H9 (cell line): ENCODE data around the gene PLD3. TPM values are rescaled to one million over a fixed set of nuclear protein-coding genes. Genes with fewer than 3 reads are reported as not detected.

Experiments
- DNase-seq: peaks from one replicate; pipeline ENCODE4 v3.0.0-alpha.2; 2017
- H2AFZ ChIP-seq: one replicate; pipeline ENCODE4 v1.6.1; 2013; ENCODE audit warnings: mild to moderate bottlenecking, low read length, control low read depth, moderate library complexity
- H2AK5ac ChIP-seq: 2 replicates; pipeline ENCODE4 v1.6.1; 2013; ENCODE audit warnings: low read length, control low read depth, mixed read lengths; ENCODE audit not compliant: insufficient read length
- H2BK120ac ChIP-seq: one replicate; pipeline ENCODE4 v1.6.1; 2013; ENCODE audit warnings: low read depth, mild to moderate bottlenecking, low read length, control low read depth, inconsistent platforms; ENCODE audit not compliant: poor library complexity, severe bottlenecking
- H2BK12ac ChIP-seq: 2 replicates; pipeline ENCODE4 v1.6.1; 2013; ENCODE audit warnings: low read length, control low read depth, mixed read lengths, low read depth; ENCODE audit not compliant: insufficient read length
- H2BK15ac ChIP-seq: 2 replicates; pipeline ENCODE4 v1.6.1; 2013; ENCODE audit warnings: low read depth, low read length, control low read depth
- H2BK20ac ChIP-seq: one replicate; pipeline ENCODE4 v1.6.1; 2013; ENCODE audit warnings: low read depth, mild to moderate bottlenecking, low read length, control low read depth, inconsistent platforms; ENCODE audit not compliant: poor library complexity, severe bottlenecking
- H2BK5ac ChIP-seq: 2 replicates; pipeline ENCODE4 v1.6.1; 2013; ENCODE audit warnings: low read length, control low read depth, mixed read lengths; ENCODE audit not compliant: insufficient read length
- H3K14ac ChIP-seq: 2 replicates; pipeline ENCODE4 v1.6.1; 2013; ENCODE audit warnings: low read length, control low read depth; ENCODE audit not compliant: insufficient read depth
- H3K18ac ChIP-seq: 2 replicates; pipeline ENCODE4 v1.6.1; 2013; ENCODE audit warnings: low read depth, mild to moderate bottlenecking, mixed read lengths, low read length, control low read depth; ENCODE audit not compliant: insufficient read length
- H3K23ac ChIP-seq: 2 replicates; pipeline ENCODE4 v1.6.1; 2013; ENCODE audit warnings: low read length, control low read depth, mixed read lengths, low read depth; ENCODE audit not compliant: insufficient read length
- H3K23me2 ChIP-seq: 2 replicates; pipeline ENCODE4 v1.6.1; 2013; ENCODE audit warnings: low read depth, mild to moderate bottlenecking, mixed read lengths, low read length, control low read depth; ENCODE audit not compliant: insufficient read length, poor library complexity, severe bottlenecking
- H3K27ac ChIP-seq: 2 replicates; pipeline ENCODE4 v1.5.1; 2013; ENCODE audit warnings: low read length, control low read depth, mixed read lengths, low read depth; ENCODE audit not compliant: insufficient read length
- H3K27me3 ChIP-seq: 2 replicates; pipeline ENCODE4 v1.6.1; 2013; ENCODE audit warnings: low read length, control low read depth, inconsistent platforms; ENCODE audit not compliant: insufficient read depth
- H3K4ac ChIP-seq: 2 replicates; pipeline ENCODE4 v1.6.1; 2013; ENCODE audit warnings: low read depth, mild to moderate bottlenecking, control low read depth, inconsistent platforms, low read length, moderate library complexity
- H3K4me1 ChIP-seq: 2 replicates; pipeline ENCODE4 v1.6.1; 2013; ENCODE audit warnings: low read length, control low read depth, inconsistent platforms; ENCODE audit not compliant: insufficient read depth
- H3K4me2 ChIP-seq: 2 replicates; pipeline ENCODE4 v1.6.1; 2013; ENCODE audit warnings: low read length, control low read depth, mixed read lengths; ENCODE audit not compliant: insufficient read length, insufficient read depth
- H3K56ac ChIP-seq: 2 replicates; pipeline ENCODE4 v1.6.1; 2013; ENCODE audit warnings: low read depth, mild to moderate bottlenecking, mixed read lengths, low read length, control low read depth; ENCODE audit not compliant: insufficient read length
- H3K79me1 ChIP-seq: 2 replicates; pipeline ENCODE4 v1.6.1; 2013; ENCODE audit warnings: low read depth, mild to moderate bottlenecking, moderate library complexity, low read length, control low read depth, inconsistent platforms; ENCODE audit not compliant: insufficient read depth, poor library complexity, severe bottlenecking
- H3K79me2 ChIP-seq: 2 replicates; pipeline ENCODE4 v1.6.1; 2013; ENCODE audit warnings: low read length, control low read depth, inconsistent platforms; ENCODE audit not compliant: insufficient read depth
- H3K9ac ChIP-seq: 2 replicates; pipeline ENCODE4 v1.6.1; 2013; ENCODE audit warnings: low read length, control low read depth, mixed read lengths; ENCODE audit not compliant: insufficient read length; ENCODE audit errors: extremely low read depth
- H3K9me3 ChIP-seq: one replicate; pipeline ENCODE4 v1.6.1; 2013; ENCODE audit warnings: low read depth, low read length, inconsistent platforms; ENCODE audit not compliant: control insufficient read depth
- H3T11ph ChIP-seq: one replicate; pipeline ENCODE4 v1.6.1; 2013; ENCODE audit warnings: mild to moderate bottlenecking, low read length, control low read depth, inconsistent platforms
- H4K20me1 ChIP-seq: one replicate; pipeline ENCODE4 v1.6.1; 2013; ENCODE audit not compliant: control insufficient read depth, insufficient read length, insufficient read depth
- H4K5ac ChIP-seq: 2 replicates; pipeline ENCODE4 v1.6.1; 2013; ENCODE audit warnings: low read depth, mild to moderate bottlenecking, mixed read lengths, low read length, control low read depth; ENCODE audit not compliant: insufficient read length
- H4K8ac ChIP-seq: replicated peaks from 2 replicates; pipeline ENCODE4 v1.6.1; 2013; ENCODE audit warnings: low read length, control low read depth, mixed read lengths, low read depth; ENCODE audit not compliant: insufficient read length
- H4K91ac ChIP-seq: 2 replicates; pipeline ENCODE4 v1.6.1; 2013; ENCODE audit warnings: low read depth, mild to moderate bottlenecking, moderate library complexity, mixed read lengths, low read length, control low read depth; ENCODE audit not compliant: insufficient read length
- H3K27ac Mint-ChIP-seq, 3 experiments: 2 replicates in 2 of 3; 3 replicates in 1 of 3; pipeline ENCODE4 v1.8.0; 2020 to 2021; ENCODE audit warnings: mixed read lengths in 3 of 3, mild to moderate bottlenecking in 1 of 3, moderate library complexity in 1 of 3
- H3K27me3 Mint-ChIP-seq: 2 replicates; pipeline ENCODE4 v1.8.0; 2021; ENCODE audit warnings: low read depth, mild to moderate bottlenecking, moderate library complexity, mixed read lengths
- H3K36me3 Mint-ChIP-seq, 3 experiments: 2 replicates in 2 of 3; 3 replicates in 1 of 3; pipeline ENCODE4 v1.8.0; 2020 to 2021; ENCODE audit warnings: low read depth in 3 of 3, mixed read lengths in 3 of 3; ENCODE audit not compliant: insufficient read depth in 1 of 3
- H3K4me1 Mint-ChIP-seq, 2 experiments: 2 replicates each; pipeline ENCODE4 v1.8.0; 2020; ENCODE audit warnings: mixed read lengths in 2 of 2
- H3K4me3 Mint-ChIP-seq, 2 experiments: 2 replicates in 1 of 2; 3 replicates in 1 of 2; pipeline ENCODE4 v1.8.0; 2020 to 2021; ENCODE audit warnings: mild to moderate bottlenecking in 2 of 2, mixed read lengths in 2 of 2, moderate library complexity in 1 of 2
- H3K9me3 Mint-ChIP-seq, 2 experiments: 2 replicates in 1 of 2; 3 replicates in 1 of 2; pipeline ENCODE4 v1.8.0; 2020; ENCODE audit warnings: mild to moderate bottlenecking in 2 of 2, mixed read lengths in 2 of 2, moderate library complexity in 1 of 2
- WGBS: extraction: QIAGEN DNeasy Blood & Tissue Kit; methylation state at CpG from one replicate; pipeline ENCODE4 v1.1.7; 2013; ENCODE audit warnings: missing lambda C conversion rate, low lambda C conversion rate, mixed read lengths; ENCODE audit not compliant: insufficient read length; ENCODE audit errors: extremely low coverage; 5-methylcytosine and 5-hydroxymethylcytosine counted together
- total RNA-seq: library from RNA; stranded (reverse); gene quantifications from 2 replicates; pipeline ENCODE4 v1.2.1, GENCODE V29; 2021
- TF ChIP-seq, protein P1 (sequence below): fragments of 200-600 bp; sonication (generic); conservative IDR thresholded peaks from 3 replicates; pipeline ENCODE4 v1.8.0; 2021; ENCODE audit warnings: antibody characterized with exemption, mild to moderate bottlenecking

Gene PLD3
- total RNA-seq, 1 experiment from 2014 or later = 194 TPM

DNA sequence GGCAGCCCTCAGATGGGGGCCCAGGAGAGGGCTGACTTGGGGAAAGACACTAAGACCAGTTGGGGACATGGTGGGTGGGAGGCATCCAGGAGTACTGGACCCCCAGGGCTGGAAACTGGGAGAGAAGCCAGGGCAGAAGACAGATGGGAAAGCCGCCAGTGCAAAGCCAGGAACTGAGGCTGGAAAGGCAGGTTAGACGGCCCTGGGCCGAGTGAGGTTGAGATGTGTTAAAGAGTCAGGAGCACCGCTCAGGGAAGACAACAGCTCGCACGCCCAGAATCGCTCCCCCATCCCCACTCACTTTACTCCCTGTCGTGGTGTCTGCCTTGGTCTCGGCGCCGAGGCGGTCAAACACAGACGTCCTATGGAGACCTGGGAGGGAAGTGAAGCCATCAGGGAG lies 24.8 kb upstream of the PLD3 start:
- Mint-ChIP-seq H3K9me3 (no peaks in the 10 kb centered on the region; a peak in 1 of 5 replicates), H3K4me3 (no peak overlapping the region), H3K4me1 (peaks cover 0 to under 1% of the 10 kb centered on the region in 2 experiments; a peak in 1 of 4 replicates), H3K36me3 (peaks cover 11 to 79% (median 62%) of the 10 kb centered on the region in 3 experiments; a peak in 6 of 7 replicates), H3K27me3 (no peaks in the 10 kb centered on the region), H3K27ac (no peak overlapping the region; a peak in 1 of 7 replicates)
- Histone ChIP-seq H3K14ac (no peak overlapping the region), H3K79me1 (no peaks in the 10 kb centered on the region), H3K18ac (no peak overlapping the region), H2BK5ac (no peak overlapping the region), H3K9me3 (no peaks in the 10 kb centered on the region), H2BK20ac (no peak overlapping the region), H3K79me2 (no peaks in the 10 kb centered on the region), H4K20me1 (no peaks in the 10 kb centered on the region), H2AFZ (no peak overlapping the region), H2BK15ac (no peak overlapping the region), H4K91ac (no peak overlapping the region), H3K4ac (no peak overlapping the region), H3T11ph (no peak overlapping the region), H2BK12ac (no peak overlapping the region), H3K23ac (no peak overlapping the region), H4K5ac (no peak overlapping the region), H3K4me2 (no peak overlapping the region), H3K23me2 (no peaks in the 10 kb centered on the region), H3K56ac (no peak overlapping the region), H2AK5ac (no peak overlapping the region), H3K9ac (no peak overlapping the region), H3K4me1 (no peaks in the 10 kb centered on the region), H4K8ac (no peak overlapping the region), H3K27ac (no peak overlapping the region), H3K27me3 (no peaks in the 10 kb centered on the region; the same call in 1 of the 2 replicates), H2BK120ac (no peak overlapping the region)
- no CpG with 5 or more reads among the region's 13 CpGs for WGBS
- no peak for DNase-seq
- TF ChIP-seq, protein P1, sequence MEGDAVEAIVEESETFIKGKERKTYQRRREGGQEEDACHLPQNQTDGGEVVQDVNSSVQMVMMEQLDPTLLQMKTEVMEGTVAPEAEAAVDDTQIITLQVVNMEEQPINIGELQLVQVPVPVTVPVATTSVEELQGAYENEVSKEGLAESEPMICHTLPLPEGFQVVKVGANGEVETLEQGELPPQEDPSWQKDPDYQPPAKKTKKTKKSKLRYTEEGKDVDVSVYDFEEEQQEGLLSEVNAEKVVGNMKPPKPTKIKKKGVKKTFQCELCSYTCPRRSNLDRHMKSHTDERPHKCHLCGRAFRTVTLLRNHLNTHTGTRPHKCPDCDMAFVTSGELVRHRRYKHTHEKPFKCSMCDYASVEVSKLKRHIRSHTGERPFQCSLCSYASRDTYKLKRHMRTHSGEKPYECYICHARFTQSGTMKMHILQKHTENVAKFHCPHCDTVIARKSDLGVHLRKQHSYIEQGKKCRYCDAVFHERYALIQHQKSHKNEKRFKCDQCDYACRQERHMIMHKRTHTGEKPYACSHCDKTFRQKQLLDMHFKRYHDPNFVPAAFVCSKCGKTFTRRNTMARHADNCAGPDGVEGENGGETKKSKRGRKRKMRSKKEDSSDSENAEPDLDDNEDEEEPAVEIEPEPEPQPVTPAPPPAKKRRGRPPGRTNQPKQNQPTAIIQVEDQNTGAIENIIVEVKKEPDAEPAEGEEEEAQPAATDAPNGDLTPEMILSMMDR = no peak
